Heart left ventricle (tissue), 16 donors: ENCODE measurements around the gene IL17D. TPM values are rescaled to one million over a fixed set of nuclear protein-coding genes. Genes with fewer than 3 reads are reported as not detected.

Source experiments
- ATAC-seq, 4 donors: fragments of 200-7000 bp; cut with Tn5 transposase; one replicate each; pipeline ENCODE4 v1.9.1; 2020 to 2022; ENCODE audit warnings: moderate library complexity in 4 of 4, mild to moderate bottlenecking in 3 of 4, moderate number of reproducible peaks in 1 of 4
- DNase-seq, 5 donors: peaks; one replicate each; pipeline ENCODE4 v3.0.0-alpha.2; 2020
- H3K27ac ChIP-seq, 12 donors: fragments of 200-600 bp; sonication (generic) in 4 of 12; one replicate each; pipeline versions ENCODE4 v1.5.0 to v1.8.0; 2016 to 2022; ENCODE audit warnings: mild to moderate bottlenecking in 2 of 12
- H3K27me3 ChIP-seq, 9 donors: fragments of 200-600 bp; sonication (generic) in 2 of 9; one replicate each; pipeline versions ENCODE4 v1.5.1 to v1.8.0; 2016 to 2022; ENCODE audit warnings: mild to moderate bottlenecking in 3 of 9
- H3K36me3 ChIP-seq, 9 donors: fragments of 200-600 bp; sonication (generic) in 2 of 9; one replicate each; pipeline versions ENCODE4 v1.5.0 to v1.8.0; 2018 to 2022; ENCODE audit warnings: mild to moderate bottlenecking in 2 of 9
- H3K4me1 ChIP-seq, 12 donors: fragments of 200-600 bp; sonication (generic) in 4 of 12; one replicate each; pipeline versions ENCODE4 v1.5.0 to v1.8.0; 2016 to 2022; ENCODE audit warnings: mild to moderate bottlenecking in 3 of 12
- H3K4me3 ChIP-seq, 12 donors: fragments of 200-600 bp; sonication (generic) in 4 of 12; one replicate each; pipeline versions ENCODE4 v1.5.0 to v1.8.0; 2017 to 2022; ENCODE audit warnings: mild to moderate bottlenecking in 9 of 12, moderate library complexity in 4 of 12
- H3K9me3 ChIP-seq, 12 donors: fragments of 200-600 bp; sonication (generic) in 4 of 12; one replicate each; pipeline versions ENCODE4 v1.5.0 to v1.8.0; 2016 to 2022; ENCODE audit warnings: mild to moderate bottlenecking in 1 of 12
- POLR2A ChIP-seq, 2 donors: fragments of 450-650 bp; IDR thresholded peaks; one replicate each; pipeline ENCODE4 v1.6.1; 2017; ENCODE audit warnings: antibody characterized with exemption in 2 of 2, mild to moderate bottlenecking in 2 of 2, moderate library complexity in 2 of 2
- WGBS, 4 donors: extraction: QIAGEN DNeasy Blood & Tissue Kit in 2 of 4; methylation state at CpG; one replicate each; pipeline versions ENCODE4 v1.1.5 to v1.1.7; 2013 to 2018; 5-methylcytosine and 5-hydroxymethylcytosine counted together
- intact Hi-C, 10 donors: fragments of 100-400 bp; cut with DNase I; formaldehyde crosslinking; loops; one replicate each; pipeline versions ENCODE4 v1.11.1 to v1.14.2; 2022
- polyA plus RNA-seq, 2 donors: library from polyadenylated mRNA; stranded (reverse); fragments of 200-250 nt; gene quantifications; one replicate each; pipeline ENCODE4 v1.2.3, GENCODE V29; 2013
- total RNA-seq, 9 donors: library from RNA; depleted of rRNA in 2 of 9; stranded (reverse); fragments of >200 nt in 2 of 9; fragmentation: NEBNext Ultra II Directional in 3 of 9; extraction: Animal tissue kit (Norgen Biotek cat#: 25700) in 3 of 9; gene quantifications; one replicate each; pipeline versions ENCODE4 v1.1.0 to v1.2.4, GENCODE V29; 2016 to 2023
- TF ChIP-seq, protein P1 (sequence below), 12 donors: fragments of 200-600 bp; sonication (generic) in 4 of 12; IDR thresholded peaks; one replicate each; pipeline versions ENCODE4 v1.5.0 to v1.8.0; 2018 to 2022; ENCODE audit warnings: antibody characterized with exemption in 12 of 12, mild to moderate bottlenecking in 5 of 12
- donor health status: ischemic (EF 13 %, LVEDD 7.1; RV severe dilation, severe dysfunction).
- donor health status: healthy with polysubstance abuse.
- donor health status: DM: no; HTN: yes; CAD: no.
- donor health status: DM: no; HTN: no; CAD: no.
- donor health status: ischemic (EF 25% LVEDD 6.9; RV normal size, moderate dysfunction).
- donor health status: ischemic (EF 25% LVEDD 5.7; RV mildly dilated, moderate dysfunction).
- donor health status: healthy.
- donor health status: DM: yes; HTN: yes; CAD: no.
- donor health status: ischemic (EF 35%, LVEDD 5.7; RV mildly dilated, moderate dysfunction).
- donor health status: nonischemic (EF 11% LVEDD 7.7; RV severe dilation, severe dysfunction).
- donor health status: DM: yes; HTN: yes; CAD: no.
- donor health status: PGD.
- donor health status: ischemic (EF 29% LVEDD 5.4; RV normal size, mild dysfunction).
- donor health status: nonischemic (EF 23%, LVEDD 6.1; RV moderate dilation, normal function).

IL17D gene
- total and polyA plus RNA-seq, 11 donors, result 0.30 to 1.6 (median 0.76) TPM

DNA sequence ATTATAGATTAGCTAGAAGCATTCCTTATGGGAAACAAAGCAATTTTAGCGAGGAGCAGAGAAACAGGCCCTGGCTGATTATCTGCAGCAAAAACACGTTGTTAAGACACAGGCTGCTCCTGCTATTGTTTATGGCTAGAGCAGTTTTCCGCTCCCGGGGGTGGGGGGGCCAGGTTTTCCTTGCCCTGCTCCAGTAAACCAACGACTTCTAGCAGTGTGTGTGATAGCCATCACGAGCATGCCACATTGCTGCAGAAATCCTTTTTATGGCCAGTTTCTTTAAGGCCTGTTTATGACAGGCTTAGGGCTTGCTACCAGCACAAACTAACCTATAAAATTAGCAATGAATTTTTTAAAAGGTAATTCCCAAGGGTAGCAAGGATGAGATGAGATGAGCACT is 18.4 kb upstream of the IL17D start:
- ATAC-seq, result no peak
- peaks cover 0 to 10% (median 0%) of the 10 kb centered on the region in 9 donors for H3K36me3 ChIP-seq
- peaks cover 0 to 3% (median 0%) of the 10 kb centered on the region in 12 donors for H3K4me1 ChIP-seq
- H3K9me3 ChIP-seq, result no peaks in the 10 kb centered on the region
- no peak for TF ChIP-seq POLR2A (IDR thresholded peaks at IDR 0.05)
- TF ChIP-seq, protein P1, sequence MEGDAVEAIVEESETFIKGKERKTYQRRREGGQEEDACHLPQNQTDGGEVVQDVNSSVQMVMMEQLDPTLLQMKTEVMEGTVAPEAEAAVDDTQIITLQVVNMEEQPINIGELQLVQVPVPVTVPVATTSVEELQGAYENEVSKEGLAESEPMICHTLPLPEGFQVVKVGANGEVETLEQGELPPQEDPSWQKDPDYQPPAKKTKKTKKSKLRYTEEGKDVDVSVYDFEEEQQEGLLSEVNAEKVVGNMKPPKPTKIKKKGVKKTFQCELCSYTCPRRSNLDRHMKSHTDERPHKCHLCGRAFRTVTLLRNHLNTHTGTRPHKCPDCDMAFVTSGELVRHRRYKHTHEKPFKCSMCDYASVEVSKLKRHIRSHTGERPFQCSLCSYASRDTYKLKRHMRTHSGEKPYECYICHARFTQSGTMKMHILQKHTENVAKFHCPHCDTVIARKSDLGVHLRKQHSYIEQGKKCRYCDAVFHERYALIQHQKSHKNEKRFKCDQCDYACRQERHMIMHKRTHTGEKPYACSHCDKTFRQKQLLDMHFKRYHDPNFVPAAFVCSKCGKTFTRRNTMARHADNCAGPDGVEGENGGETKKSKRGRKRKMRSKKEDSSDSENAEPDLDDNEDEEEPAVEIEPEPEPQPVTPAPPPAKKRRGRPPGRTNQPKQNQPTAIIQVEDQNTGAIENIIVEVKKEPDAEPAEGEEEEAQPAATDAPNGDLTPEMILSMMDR (IDR thresholded peaks at IDR 0.05), result no peak
- H3K4me3 ChIP-seq, result no peak overlapping the region
- H3K27me3 ChIP-seq, result no peaks in the 10 kb centered on the region
- no peak overlapping the region for H3K27ac ChIP-seq
- no peak for DNase-seq
- 75 to 90% (median 85%) methylated on average over 6 of the region's 6 CpGs for WGBS, 4 donors
- intact Hi-C loops, result no loop called here

- no peak for ATAC-seq
- no peak for TF ChIP-seq POLR2A (IDR thresholded peaks at IDR 0.05)
- TF ChIP-seq, protein P1 (IDR thresholded peaks at IDR 0.05), result no peak
- Histone ChIP-seq H3K36me3 (peaks cover 0 to 18% (median 3%) of the 10 kb centered on the region in 9 donors), H3K27me3 (no peaks in the 10 kb centered on the region), H3K9me3 (no peaks in the 10 kb centered on the region), H3K4me1 (peaks cover 0 to 3% (median 0%) of the 10 kb centered on the region in 12 donors), H3K4me3 (no peak overlapping the region), H3K27ac (no peak overlapping the region)
- 67 to 88% (median 78%) methylated on average over 1 of the region's 1 CpG for WGBS, 4 donors
- no peak for DNase-seq
- intact Hi-C loops, result no loop called here
Observed at GRCh38 chr13:20686167-20686566, 17.3 kb upstream of the IL17D start.

- no peak for DNase-seq
- intact Hi-C loops, result no loop called here
- Histone ChIP-seq H3K27me3 (no peaks in the 10 kb centered on the region), H3K4me1 (peaks cover 0 to 3% (median 0%) of the 10 kb centered on the region in 12 donors), H3K36me3 (peaks cover 0 to 24% (median 3%) of the 10 kb centered on the region in 9 donors), H3K27ac (no peak overlapping the region), H3K4me3 (no peak overlapping the region), H3K9me3 (no peaks in the 10 kb centered on the region)
- ATAC-seq, result peak in 2 of 4 donors; percentile 39 to 45
- no peak for TF ChIP-seq POLR2A (IDR thresholded peaks at IDR 0.05)
- TF ChIP-seq, protein P1 (IDR thresholded peaks at IDR 0.05), result no peak
- WGBS, 4 donors, result 67 to 82% (median 76%) methylated on average over 4 of the region's 4 CpGs
Observed at GRCh38 chr13:20686863-20687579, 16.5 kb upstream of the IL17D start.

DNA sequence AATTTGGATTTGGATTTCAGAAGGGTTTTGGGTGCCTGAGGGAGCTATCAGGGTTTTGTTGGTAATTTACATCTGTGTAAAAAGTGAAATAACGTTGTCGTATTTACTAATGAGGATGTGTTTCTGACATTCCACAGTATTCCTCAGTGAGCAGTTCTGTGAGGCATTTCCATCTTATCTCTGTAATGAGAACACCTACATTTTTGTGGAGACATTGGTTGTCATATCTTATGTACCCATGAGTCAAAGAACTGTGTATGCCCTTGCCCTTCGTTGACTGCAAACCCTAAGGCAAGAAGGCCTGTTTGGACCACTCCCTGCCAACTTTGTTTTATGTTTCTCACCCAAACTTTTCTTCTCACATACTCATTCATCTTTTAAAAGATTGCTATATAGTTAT is 14.2 kb upstream of the IL17D start:
- ATAC-seq (no peak), DNase-seq (no peak)
- H3K9me3 ChIP-seq, result no peaks in the 10 kb centered on the region
- no peaks in the 10 kb centered on the region for H3K27me3 ChIP-seq
- 94 to 96% (median 95%) methylated on average over 3 of the region's 3 CpGs for WGBS, 4 donors
- intact Hi-C loops, result no loop called here
- H3K36me3 ChIP-seq, result peaks cover 0 to 20% (median 3%) of the 10 kb centered on the region in 9 donors
- no peak for TF ChIP-seq POLR2A (IDR thresholded peaks at IDR 0.05)
- TF ChIP-seq, protein P1 (IDR thresholded peaks at IDR 0.05), result no peak
- no peak overlapping the region for H3K27ac ChIP-seq
- no peak overlapping the region for H3K4me3 ChIP-seq
- H3K4me1 ChIP-seq, result peaks cover 0 to 3% (median 0%) of the 10 kb centered on the region in 12 donors
